Middle frontal gyrus (tissue), 1 donor: ENCODE results near the gene ALOX5AP.
"Not testable (repeated sequence)": the region's sequence is repeated elsewhere in the genome, so short reads cannot be mapped to it uniquely, and the experiment has no call there.

ENCODE experiments used
- DNase-seq: peaks from one replicate; pipeline ENCODE4 v3.0.0-alpha.2; 2015; ENCODE audit warnings: low spot score; ENCODE audit errors: extremely low spot score

Gene ALOX5AP

GRCh38 chr13:30737511-30738337, 2.4 kb downstream of the ALOX5AP start:
- DNase-seq: no peak

DNA sequence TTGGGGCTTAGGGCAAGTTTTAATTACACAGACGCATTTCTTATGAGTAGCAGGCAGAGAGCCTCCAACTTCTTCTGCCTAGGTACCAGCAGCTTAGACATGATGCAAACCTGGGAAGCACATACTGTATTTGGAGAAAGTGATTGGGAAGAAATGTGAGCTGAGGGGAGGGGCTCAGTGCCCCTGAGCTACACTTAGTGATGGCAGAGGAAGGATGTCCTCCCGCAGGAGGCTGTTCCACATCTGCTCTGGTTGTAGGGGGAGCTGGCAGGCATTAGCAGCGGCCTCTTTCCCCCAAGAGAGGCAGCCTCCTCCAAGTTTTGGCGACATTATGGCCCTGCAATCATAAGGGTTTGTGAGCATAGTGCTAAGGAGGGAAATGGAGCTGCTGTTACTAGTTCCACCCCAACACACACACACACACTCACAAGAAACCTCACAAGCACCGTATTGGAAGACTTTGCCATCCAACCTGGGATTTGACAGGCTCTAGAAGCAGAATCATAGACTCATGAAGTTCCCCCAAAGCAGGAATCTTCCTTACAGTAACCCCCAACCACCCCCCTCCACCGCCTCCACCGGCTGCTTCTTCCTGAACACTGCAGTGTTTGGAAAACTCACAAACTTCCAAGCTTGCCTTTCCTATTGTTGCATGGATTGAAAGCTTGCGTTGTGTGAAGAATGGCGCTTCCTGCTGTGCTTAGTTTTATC, 3.3 kb downstream of the ALOX5AP start:
- no peak for DNase-seq

GRCh38 chr13:30739237-30739528, 3.8 kb downstream of the ALOX5AP start:
- no peak for DNase-seq

- DNase-seq: no peak
These were observed 4.7 kb downstream of the ALOX5AP start for GRCh38 chr13:30739761-30740642.

DNA sequence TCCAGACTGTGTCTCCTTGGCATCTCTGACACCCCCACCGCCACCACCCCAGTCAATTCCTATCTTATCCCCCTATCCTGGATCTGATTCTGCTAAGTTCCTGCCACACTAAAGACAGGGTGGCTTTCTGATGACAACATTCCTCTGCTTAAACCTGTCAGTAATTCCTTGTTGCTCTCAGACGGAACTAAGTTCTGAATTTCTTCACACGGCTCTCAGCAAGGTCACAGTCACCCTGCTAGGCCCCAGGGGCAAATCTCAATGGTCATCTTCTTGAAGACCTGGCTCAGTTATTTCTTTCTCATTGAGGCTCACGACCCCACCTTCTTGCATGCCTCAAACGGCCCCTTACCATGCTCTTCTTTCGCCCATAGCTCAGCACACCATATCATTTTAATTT, 7.6 kb downstream of the ALOX5AP start:
- DNase-seq: no peak

DNA sequence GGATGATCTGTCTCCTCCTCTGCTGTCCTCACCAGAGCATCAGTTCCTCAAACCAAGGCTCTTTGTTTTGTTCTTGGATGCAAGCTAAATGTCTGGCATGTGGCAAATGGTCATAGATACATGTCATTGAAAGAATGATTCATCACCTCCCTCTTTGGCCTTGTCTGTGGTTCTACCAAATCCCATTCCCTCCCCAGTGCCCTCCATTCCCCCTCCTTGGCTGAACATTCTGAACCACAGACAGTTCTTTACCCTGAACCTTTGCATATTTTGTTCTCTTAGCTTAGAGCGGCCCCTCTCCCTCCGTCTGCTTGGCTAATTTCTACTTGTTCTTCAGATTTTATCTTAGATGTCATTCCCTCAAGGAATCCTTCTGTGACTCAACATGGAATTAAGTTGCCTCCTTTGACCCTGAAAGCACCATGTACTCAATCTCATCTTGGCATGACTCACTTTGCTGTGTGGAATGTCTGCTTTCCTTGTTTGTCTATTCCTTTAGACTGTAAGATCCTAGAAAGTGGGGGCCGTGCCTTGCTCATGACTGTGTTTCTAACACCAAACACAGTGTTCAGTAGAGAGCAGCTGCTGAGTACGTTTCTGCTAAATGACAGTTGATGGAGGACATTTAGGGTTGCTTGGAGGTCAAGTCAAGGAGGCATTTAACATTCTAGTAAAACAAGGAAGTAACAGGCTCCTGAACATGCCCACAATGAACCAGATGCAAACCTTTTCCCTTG, 8.1 kb downstream of the ALOX5AP start:
- no peak for DNase-seq

DNA sequence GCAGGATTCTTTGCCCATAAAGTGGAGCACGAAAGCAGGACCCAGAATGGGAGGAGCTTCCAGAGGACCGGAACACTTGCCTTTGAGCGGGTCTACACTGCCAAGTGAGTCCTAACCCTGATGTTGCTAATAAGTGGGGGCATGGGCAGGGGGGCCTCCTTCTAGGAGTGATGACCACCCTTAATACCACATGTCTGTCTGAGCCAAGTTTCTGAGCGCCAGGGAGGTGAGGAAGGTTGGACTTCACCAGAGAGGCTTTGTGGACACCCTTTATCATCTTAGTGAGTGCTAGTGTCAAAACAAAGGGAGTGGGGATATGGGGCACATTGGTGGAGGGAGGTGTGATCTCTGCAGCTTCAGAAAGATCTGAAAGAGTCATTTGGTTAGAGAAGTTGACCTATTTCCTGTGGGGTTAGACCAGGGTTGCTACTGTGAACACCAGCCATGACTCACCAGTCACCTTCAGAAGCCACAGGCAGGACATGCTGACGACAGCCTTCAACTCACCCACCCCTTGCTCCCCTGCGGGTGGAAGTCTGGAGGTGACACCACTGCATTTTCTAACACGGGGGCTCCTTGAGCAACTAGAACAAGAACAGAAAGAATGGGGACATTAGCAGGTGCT, 8.8 kb downstream of the ALOX5AP start:
- DNase-seq: no peak

DNA sequence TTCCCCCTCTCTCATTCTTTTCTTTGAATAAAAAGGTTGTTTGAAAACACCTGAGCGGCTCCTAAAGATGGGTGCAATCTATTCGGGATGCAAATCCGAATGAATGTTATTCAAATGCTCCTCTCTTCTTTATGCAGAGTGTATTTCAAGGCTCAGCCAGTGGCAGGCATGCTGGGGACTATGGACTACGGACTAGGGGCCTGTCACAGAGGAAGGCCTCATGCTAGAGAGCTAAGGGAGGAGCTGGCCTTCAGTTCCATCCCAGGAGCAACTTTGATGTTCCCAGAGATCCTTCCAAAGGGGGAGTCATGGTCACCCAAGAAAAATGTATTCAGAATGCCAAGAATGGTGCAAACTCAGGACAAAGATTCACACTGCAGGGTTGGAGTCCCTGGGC, 9.3 kb downstream of the ALOX5AP start:
- DNase-seq: no peak

GRCh38 chr13:30745906-30746686, 10.8 kb downstream of the ALOX5AP start:
- DNase-seq: no peak

DNA sequence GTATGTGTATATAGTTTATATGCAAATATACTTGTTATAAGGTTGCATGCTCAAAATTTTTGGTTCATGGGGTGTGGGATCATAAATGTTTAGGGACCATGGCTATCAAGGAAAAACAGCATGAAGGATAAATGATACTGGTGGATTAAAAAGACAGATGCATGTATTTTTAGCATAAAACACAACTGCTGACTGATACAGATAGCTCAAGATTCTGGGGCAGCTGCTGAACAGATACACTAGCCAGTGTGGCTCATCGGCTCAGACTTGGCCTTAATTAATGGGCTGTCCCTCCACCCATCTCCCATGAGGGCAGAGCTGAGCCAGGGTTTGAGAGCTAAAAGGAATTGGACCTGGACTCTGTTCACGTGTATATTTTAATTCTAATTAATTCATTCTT, 11.4 kb downstream of the ALOX5AP start:
- DNase-seq: no peak

GRCh38 chr13:30747845-30748244, 12.5 kb downstream of the ALOX5AP start:
- DNase-seq: not testable (repeated sequence)

- DNase-seq: no peak
These were observed 13.4 kb downstream of the ALOX5AP start for GRCh38 chr13:30748717-30749116.

GRCh38 chr13:30750036-30750435, 14.7 kb downstream of the ALOX5AP start:
- DNase-seq: no peak

DNA sequence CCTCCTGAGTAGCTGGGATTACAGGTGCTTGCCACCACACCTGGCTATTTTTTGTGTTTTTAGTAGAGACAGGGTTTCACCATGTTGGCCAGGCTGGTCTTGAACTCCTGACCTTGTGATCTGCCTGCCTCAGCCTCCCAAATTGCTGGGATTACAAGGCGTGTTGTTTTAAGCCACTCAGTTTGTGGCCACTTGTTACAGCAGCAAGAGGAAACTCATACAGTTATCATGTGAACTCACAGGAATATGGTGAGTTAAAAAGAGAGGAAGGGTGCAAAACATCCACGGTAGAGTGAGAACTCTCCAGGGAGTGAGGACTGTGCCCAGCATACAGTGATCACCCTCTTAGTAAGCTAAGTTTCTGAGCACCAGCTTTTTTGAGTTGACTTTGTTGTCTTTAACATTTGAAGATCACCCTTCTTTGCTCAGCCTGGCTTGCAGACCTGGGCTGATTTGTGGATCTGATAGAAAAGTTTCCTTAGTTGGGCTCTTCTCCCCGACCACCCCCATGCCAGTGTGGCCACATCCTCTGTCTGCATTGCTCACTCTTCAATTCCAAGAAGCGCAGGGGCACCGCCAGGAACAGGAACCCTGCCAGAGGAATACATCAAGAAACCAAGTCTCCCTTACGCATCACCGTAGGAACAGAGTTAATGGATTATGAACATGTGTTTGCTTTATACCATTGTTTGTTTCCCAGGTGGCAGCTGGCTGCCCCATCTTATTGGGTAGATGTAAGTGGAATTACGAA, 16.0 kb downstream of the ALOX5AP start:
- no peak for DNase-seq

GRCh38 chr13:30752201-30752797, 17.0 kb downstream of the ALOX5AP start:
- no peak for DNase-seq

- no peak for DNase-seq
These were observed 17.8 kb downstream of the ALOX5AP start for GRCh38 chr13:30753030-30753616.

GRCh38 chr13:30755678-30756077, 20.3 kb downstream of the ALOX5AP start:
- DNase-seq: no peak

DNA sequence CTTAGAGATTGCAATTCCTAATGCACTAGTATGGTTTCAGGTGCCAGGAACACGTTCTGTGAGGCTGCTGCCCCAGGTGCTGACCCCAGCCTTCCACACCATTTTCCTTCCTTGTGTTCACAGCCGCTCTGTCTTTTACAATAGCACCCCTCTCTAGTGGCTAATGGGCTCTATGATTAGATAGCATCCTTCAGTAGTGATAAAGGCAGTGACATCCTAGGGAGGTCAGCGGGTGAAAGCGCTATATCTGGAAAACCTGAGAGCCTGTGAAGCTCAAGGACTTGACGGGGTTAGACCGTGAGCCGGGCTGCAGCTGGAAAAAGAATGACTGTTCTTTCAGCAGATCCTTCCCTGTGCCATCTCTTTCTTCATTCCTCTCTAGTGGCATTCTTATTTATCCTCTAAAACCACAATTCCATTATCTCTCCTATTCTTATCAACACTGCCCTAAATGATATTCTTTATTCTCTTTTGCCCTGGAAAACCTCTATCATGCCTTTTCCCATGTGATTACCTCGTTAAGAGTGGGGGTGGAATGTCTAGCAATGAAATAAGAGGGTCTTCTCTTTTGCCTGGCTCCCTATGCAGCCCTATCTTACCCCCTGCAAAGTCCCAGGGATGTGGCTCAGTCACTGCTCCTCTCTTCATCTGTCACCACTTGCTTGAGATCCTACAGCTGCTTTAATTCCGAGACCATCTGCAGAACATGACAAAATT, 21.8 kb downstream of the ALOX5AP start:
- no peak for DNase-seq
